Loucy (cell line): ENCODE measurements around the gene HNRNPF.

Experiments
- CTCF ChIP-seq: fragments of 200-600 bp; sonication (generic); conservative IDR thresholded peaks from 2 replicates; pipeline ENCODE4 v1.5.1; 2014; ENCODE audit warnings: mild to moderate bottlenecking, antibody characterized with exemption, low read length
- EZH2phosphoT487 ChIP-seq: fragments of 200-600 bp; IDR thresholded peaks from 2 replicates; pipeline ENCODE4 v1.6.1; 2018; ENCODE audit warnings: antibody characterized with exemption, mild to moderate bottlenecking, moderate library complexity, borderline replicate concordance

GRCh38 chr10:43420369-43421200 is 11.6 kb upstream of the HNRNPF start:
- peak; percentile 28; the same call in 1 of the 2 replicates for TF ChIP-seq CTCF
- no peak for TF ChIP-seq EZH2phosphoT487
